Adipocyte (in vitro differentiated cells): ENCODE results near the gene CMTR1.

Source experiments
- DNase-seq: peaks from one replicate; pipeline ENCODE4 v3.0.0-alpha.2; 2015; ENCODE audit warnings: low read depth
- H3K27me3 ChIP-seq: replicated peaks from 2 replicates; pipeline ENCODE4 v1.7.0; 2013; ENCODE audit warnings: mild to moderate bottlenecking, low read length, moderate library complexity; ENCODE audit not compliant: control insufficient read depth, insufficient read depth
- H3K36me3 ChIP-seq: 2 replicates; pipeline ENCODE4 v1.7.0; 2013; ENCODE audit warnings: low read length, mild to moderate bottlenecking, moderate library complexity; ENCODE audit not compliant: control insufficient read depth, insufficient read depth, severe bottlenecking
- H3K4me1 ChIP-seq: 2 replicates; pipeline ENCODE4 v1.7.0; 2013; ENCODE audit warnings: mild to moderate bottlenecking, low read length, moderate library complexity; ENCODE audit not compliant: control insufficient read depth, insufficient read depth
- H3K4me3 ChIP-seq: 2 replicates; pipeline ENCODE4 v1.7.0; 2013; ENCODE audit warnings: mild to moderate bottlenecking, low read length, moderate library complexity
- H3K9ac ChIP-seq: 2 replicates; pipeline ENCODE4 v1.7.0; 2013; ENCODE audit warnings: mild to moderate bottlenecking, low read length, moderate library complexity
- H3K9me3 ChIP-seq: 2 replicates; pipeline ENCODE4 v1.7.0; 2013; ENCODE audit warnings: mild to moderate bottlenecking, low read length, moderate library complexity; ENCODE audit not compliant: control insufficient read depth

The CMTR1 gene

DNA sequence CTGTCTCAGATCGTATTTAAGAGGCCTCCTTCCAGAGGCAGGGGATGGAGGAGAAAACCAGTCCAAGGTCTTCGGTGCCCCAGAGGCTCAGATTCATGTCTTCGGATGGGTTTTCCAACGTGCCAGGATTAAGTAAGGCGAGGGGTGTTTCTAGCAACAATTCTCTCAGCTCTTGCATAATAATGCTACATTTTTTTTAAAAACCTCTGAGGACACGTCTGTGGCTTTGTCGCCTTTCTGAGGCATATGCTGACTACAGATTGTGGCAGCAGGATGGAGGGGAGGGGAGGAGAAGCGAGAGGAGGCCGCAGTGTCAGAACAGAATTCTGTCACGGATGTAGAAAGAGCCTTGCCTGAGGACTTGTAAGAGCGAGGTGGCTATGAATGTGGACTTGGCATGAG lies 84.4 kb downstream of the CMTR1 start:
- Histone ChIP-seq H3K9me3 (peaks cover 7% of the 10 kb centered on the region), H3K4me1 (peaks cover 29% of the 10 kb centered on the region), H3K4me3 (no peak overlapping the region), H3K27me3 (peaks cover 35% of the 10 kb centered on the region), H3K36me3 (no peaks in the 10 kb centered on the region), H3K9ac (no peak overlapping the region)
- DNase-seq = peak; percentile 19

DNA sequence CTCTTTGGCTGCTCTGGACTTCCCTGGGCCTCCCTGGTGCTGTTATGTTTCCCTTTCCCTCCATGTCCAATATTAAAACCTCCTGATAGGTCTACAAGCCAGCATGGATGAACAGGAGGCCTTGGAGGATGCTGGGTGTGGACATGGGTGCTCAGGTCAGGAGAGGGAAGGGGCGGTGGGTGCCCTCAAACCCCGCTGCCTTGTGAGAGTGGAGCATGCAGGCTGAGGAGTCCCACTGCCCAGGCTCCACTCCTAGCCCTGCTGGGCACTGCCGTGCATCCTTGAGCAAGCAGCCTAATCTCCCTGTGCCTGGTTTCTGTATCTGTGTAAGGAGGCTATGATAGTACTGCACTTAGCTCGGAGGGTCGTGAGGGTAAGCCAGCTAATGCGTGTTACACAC lies 85.1 kb downstream of the CMTR1 start:
- Histone ChIP-seq H3K4me3 (no peak overlapping the region), H3K27me3 (peaks cover 35% of the 10 kb centered on the region), H3K9me3 (peaks cover 7% of the 10 kb centered on the region), H3K4me1 (peaks cover 29% of the 10 kb centered on the region), H3K9ac (no peak overlapping the region), H3K36me3 (no peaks in the 10 kb centered on the region)
- DNase-seq = no peak

GRCh38 chr6:37519461-37519860 lies 86.4 kb downstream of the CMTR1 start:
- Histone ChIP-seq H3K36me3 (no peaks in the 10 kb centered on the region), H3K4me1 (peaks cover 26% of the 10 kb centered on the region), H3K4me3 (no peak overlapping the region), H3K9ac (no peak overlapping the region), H3K27me3 (peaks cover 25% of the 10 kb centered on the region), H3K9me3 (peaks cover 7% of the 10 kb centered on the region)
- DNase-seq = no peak

DNA sequence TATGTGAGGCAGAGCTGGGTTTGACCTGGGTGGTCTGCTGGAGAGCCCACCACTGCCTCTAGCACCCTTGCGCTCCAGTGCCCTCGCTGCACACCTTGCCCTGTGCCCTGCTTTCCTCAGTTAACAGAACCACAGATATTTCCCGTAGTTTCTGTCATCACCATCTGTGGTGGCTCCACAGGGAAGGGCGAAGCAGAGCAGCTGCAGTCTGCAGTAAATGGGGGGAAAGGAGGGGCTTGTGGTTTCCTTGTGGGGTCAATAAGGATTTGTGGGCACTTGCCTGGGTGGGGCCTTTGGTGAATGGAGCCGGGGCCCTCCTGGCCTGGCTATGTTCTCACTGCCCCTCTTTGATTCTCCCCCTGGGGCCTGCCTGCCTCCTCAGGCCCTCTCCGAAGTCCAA lies 87.9 kb downstream of the CMTR1 start:
- Histone ChIP-seq H3K36me3 (no peaks in the 10 kb centered on the region), H3K4me1 (peaks cover 27% of the 10 kb centered on the region), H3K27me3 (peaks cover 24% of the 10 kb centered on the region), H3K9me3 (peaks cover 7% of the 10 kb centered on the region), H3K9ac (no peak overlapping the region), H3K4me3 (no peak overlapping the region)
- DNase-seq = no peak

DNA sequence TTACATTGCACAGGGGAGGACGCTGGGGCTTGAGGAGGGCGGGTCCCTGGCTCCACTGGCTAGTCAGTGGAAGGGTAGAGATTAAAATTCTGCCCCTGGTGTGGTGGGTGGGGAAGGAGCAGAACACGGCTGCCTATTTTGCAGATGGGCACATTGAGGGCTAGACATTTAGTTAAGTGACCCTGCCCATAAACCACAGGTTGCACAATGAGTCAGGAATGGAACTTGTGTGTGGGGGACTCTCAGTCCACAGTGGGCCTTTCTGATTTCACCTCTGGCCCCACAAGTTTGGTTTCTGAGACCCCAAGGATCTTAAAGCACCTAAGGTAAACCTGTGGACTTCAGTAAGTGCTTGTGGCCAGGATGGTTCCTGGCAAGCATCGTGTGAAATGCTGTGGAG lies 88.7 kb downstream of the CMTR1 start:
- H3K36me3 ChIP-seq = no peaks in the 10 kb centered on the region
- no peak for DNase-seq
- H3K4me1 ChIP-seq = peaks cover 20% of the 10 kb centered on the region
- H3K4me3 ChIP-seq = no peak overlapping the region
- H3K9me3 ChIP-seq = peaks cover 7% of the 10 kb centered on the region
- no peak overlapping the region for H3K9ac ChIP-seq
- peaks cover 28% of the 10 kb centered on the region for H3K27me3 ChIP-seq

- Histone ChIP-seq H3K27me3 (peaks cover 40% of the 10 kb centered on the region), H3K9ac (no peak overlapping the region), H3K4me3 (no peak overlapping the region), H3K9me3 (peaks cover 7% of the 10 kb centered on the region), H3K4me1 (peaks cover 9% of the 10 kb centered on the region), H3K36me3 (no peaks in the 10 kb centered on the region)
- no peak for DNase-seq
Observed at GRCh38 chr6:37522836-37523235, 89.8 kb downstream of the CMTR1 start.

DNA sequence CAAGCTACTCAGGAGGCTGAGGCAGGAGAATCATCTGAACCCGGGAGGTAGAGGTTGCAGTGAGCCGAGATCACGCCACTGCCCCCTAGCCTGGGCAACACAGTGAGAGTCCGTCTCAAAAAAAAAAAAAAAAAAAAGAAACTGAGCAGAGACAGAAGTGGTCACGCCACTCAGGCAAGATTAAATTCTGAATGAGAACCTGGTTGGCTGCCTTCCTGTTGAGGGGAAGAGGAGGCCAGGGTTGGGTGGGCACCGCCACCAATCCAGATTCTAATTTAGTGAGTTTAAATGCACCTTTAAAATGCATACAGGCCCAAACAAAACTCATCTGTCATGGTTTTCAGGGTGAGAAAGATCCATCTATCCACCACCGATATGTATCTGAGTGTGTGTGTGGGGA lies 90.4 kb downstream of the CMTR1 start:
- Histone ChIP-seq H3K9ac (no peak overlapping the region), H3K27me3 (peaks cover 44% of the 10 kb centered on the region), H3K36me3 (no peaks in the 10 kb centered on the region)

GRCh38 chr6:37524025-37524969 lies 91.3 kb downstream of the CMTR1 start:
- peaks cover 6% of the 10 kb centered on the region for H3K4me1 ChIP-seq
- H3K9me3 ChIP-seq = peaks cover 1% of the 10 kb centered on the region
- H3K36me3 ChIP-seq = no peaks in the 10 kb centered on the region
- peaks cover 49% of the 10 kb centered on the region for H3K27me3 ChIP-seq
- H3K9ac ChIP-seq = no peak overlapping the region
- peak; percentile 62 for DNase-seq
- no peak overlapping the region for H3K4me3 ChIP-seq

More for the DNA sequence above, 90.4 kb downstream of the CMTR1 start:
- H3K9me3 ChIP-seq = peaks cover 7% of the 10 kb centered on the region
- peaks cover 6% of the 10 kb centered on the region for H3K4me1 ChIP-seq
- DNase-seq = no peak
- no peak overlapping the region for H3K4me3 ChIP-seq

GRCh38 chr6:37524970-37525318 lies 91.9 kb downstream of the CMTR1 start:
- no peaks in the 10 kb centered on the region for H3K9me3 ChIP-seq
- H3K4me1 ChIP-seq = peaks cover 6% of the 10 kb centered on the region
- no peaks in the 10 kb centered on the region for H3K36me3 ChIP-seq
- H3K9ac ChIP-seq = no peak overlapping the region
- peaks cover 49% of the 10 kb centered on the region for H3K27me3 ChIP-seq
- H3K4me3 ChIP-seq = no peak overlapping the region
- DNase-seq = no peak

GRCh38 chr6:37525460-37526357 lies 92.7 kb downstream of the CMTR1 start:
- peak; percentile 43 for DNase-seq
- Histone ChIP-seq H3K27me3 (peaks cover 50% of the 10 kb centered on the region), H3K36me3 (no peaks in the 10 kb centered on the region), H3K4me1 (peaks cover 6% of the 10 kb centered on the region), H3K4me3 (no peak overlapping the region), H3K9me3 (no peaks in the 10 kb centered on the region), H3K9ac (no peak overlapping the region)

GRCh38 chr6:37528541-37528940 lies 95.5 kb downstream of the CMTR1 start:
- no peak overlapping the region for H3K9ac ChIP-seq
- H3K9me3 ChIP-seq = no peaks in the 10 kb centered on the region
- peaks cover 6% of the 10 kb centered on the region for H3K4me1 ChIP-seq
- no peak for DNase-seq
- no peak overlapping the region for H3K4me3 ChIP-seq
- peaks cover 59% of the 10 kb centered on the region for H3K27me3 ChIP-seq
- H3K36me3 ChIP-seq = no peaks in the 10 kb centered on the region
